ENCODE results near the gene EMP1.

EMP1 gene

GRCh38 chr12:13247596-13247995, 51.1 kb downstream of the EMP1 start:
- Histone ChIP-seq H3K4me2 (ENCODE audit: low read length) (no peak overlapping the region), H4K20me1 (ENCODE audit: insufficient read depth, low read length) (no peaks in the 10 kb centered on the region)
- no peak for TF ChIP-seq EZH2 (IDR thresholded peaks at IDR 0.05; ENCODE audit: borderline replicate concordance, low read length)
- TF ChIP-seq, protein P1, sequence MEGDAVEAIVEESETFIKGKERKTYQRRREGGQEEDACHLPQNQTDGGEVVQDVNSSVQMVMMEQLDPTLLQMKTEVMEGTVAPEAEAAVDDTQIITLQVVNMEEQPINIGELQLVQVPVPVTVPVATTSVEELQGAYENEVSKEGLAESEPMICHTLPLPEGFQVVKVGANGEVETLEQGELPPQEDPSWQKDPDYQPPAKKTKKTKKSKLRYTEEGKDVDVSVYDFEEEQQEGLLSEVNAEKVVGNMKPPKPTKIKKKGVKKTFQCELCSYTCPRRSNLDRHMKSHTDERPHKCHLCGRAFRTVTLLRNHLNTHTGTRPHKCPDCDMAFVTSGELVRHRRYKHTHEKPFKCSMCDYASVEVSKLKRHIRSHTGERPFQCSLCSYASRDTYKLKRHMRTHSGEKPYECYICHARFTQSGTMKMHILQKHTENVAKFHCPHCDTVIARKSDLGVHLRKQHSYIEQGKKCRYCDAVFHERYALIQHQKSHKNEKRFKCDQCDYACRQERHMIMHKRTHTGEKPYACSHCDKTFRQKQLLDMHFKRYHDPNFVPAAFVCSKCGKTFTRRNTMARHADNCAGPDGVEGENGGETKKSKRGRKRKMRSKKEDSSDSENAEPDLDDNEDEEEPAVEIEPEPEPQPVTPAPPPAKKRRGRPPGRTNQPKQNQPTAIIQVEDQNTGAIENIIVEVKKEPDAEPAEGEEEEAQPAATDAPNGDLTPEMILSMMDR (IDR thresholded peaks at IDR 0.05; ENCODE audit: low read length), result no peak

DNA sequence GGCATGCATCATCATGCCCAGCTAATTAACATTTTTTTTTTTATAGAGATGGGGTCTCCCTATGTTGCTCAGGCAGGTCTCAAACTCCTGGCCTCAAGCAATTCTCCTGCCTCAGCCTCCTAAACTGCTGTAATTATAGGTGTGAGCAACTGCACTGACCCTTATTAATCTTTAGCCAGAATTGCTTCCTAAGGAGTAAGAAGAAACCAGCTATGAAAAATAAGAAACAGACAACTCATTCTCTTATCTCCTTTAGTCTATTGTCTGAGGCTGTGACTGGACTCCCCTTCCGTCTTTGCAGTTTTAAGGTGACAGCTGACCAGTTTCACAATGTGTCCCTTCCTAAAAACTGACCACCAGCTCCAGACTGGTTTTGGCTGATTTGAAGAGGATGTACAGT, 52.4 kb downstream of the EMP1 start:
- Histone ChIP-seq H3K79me2 (ENCODE audit: insufficient read depth, low read length) (no peaks in the 10 kb centered on the region), H3F3A (ENCODE audit: insufficient read depth, low read length) (no peaks in the 10 kb centered on the region), H3K4me1 (ENCODE audit: insufficient read depth, low read length, severe bottlenecking) (no peaks in the 10 kb centered on the region), H3K36me3 (ENCODE audit: insufficient read depth, low read length) (no peaks in the 10 kb centered on the region), H4K20me1 (ENCODE audit: insufficient read depth, low read length) (no peaks in the 10 kb centered on the region), H2AFZ (ENCODE audit: low read length) (no peak overlapping the region), H3K9ac (ENCODE audit: low read length) (no peak overlapping the region), H3K4me3 (ENCODE audit: low read depth, low read length, poor library complexity, severe bottlenecking) (no peak overlapping the region), H3K27ac (ENCODE audit: low read depth, low read length, poor library complexity, severe bottlenecking) (no peak overlapping the region), H3K27me3 (ENCODE audit: insufficient read depth, low read length) (no peaks in the 10 kb centered on the region), H3K9me3 (ENCODE audit: low read length) (no peaks in the 10 kb centered on the region), H3K9me2 (ENCODE audit: low read depth, low read length) (no peaks in the 10 kb centered on the region), H3K4me2 (ENCODE audit: low read length) (no peak overlapping the region)
- TF ChIP-seq EZH2 (IDR thresholded peaks at IDR 0.05; ENCODE audit: borderline replicate concordance, low read length), result no peak
- TF ChIP-seq, protein P1 (IDR thresholded peaks at IDR 0.05; ENCODE audit: low read length), result no peak

More at GRCh38 chr12:13247596-13247995, 51.1 kb downstream of the EMP1 start:
- H3K79me2 ChIP-seq (ENCODE audit: insufficient read depth, low read length), result no peaks in the 10 kb centered on the region
- H2AFZ ChIP-seq (ENCODE audit: low read length), result no peak overlapping the region
- no peaks in the 10 kb centered on the region for H3K27me3 ChIP-seq (ENCODE audit: insufficient read depth, low read length)
- no peaks in the 10 kb centered on the region for H3K9me3 ChIP-seq (ENCODE audit: low read length)
- no peak overlapping the region for H3K4me3 ChIP-seq (ENCODE audit: low read depth, low read length, poor library complexity, severe bottlenecking)
- no peaks in the 10 kb centered on the region for H3K36me3 ChIP-seq (ENCODE audit: insufficient read depth, low read length)
- H3F3A ChIP-seq (ENCODE audit: insufficient read depth, low read length), result no peaks in the 10 kb centered on the region
- no peak overlapping the region for H3K9ac ChIP-seq (ENCODE audit: low read length)
- no peaks in the 10 kb centered on the region for H3K4me1 ChIP-seq (ENCODE audit: insufficient read depth, low read length, severe bottlenecking)
- H3K27ac ChIP-seq (ENCODE audit: low read depth, low read length, poor library complexity, severe bottlenecking), result no peak overlapping the region
- H3K9me2 ChIP-seq (ENCODE audit: low read depth, low read length), result no peaks in the 10 kb centered on the region

DNA sequence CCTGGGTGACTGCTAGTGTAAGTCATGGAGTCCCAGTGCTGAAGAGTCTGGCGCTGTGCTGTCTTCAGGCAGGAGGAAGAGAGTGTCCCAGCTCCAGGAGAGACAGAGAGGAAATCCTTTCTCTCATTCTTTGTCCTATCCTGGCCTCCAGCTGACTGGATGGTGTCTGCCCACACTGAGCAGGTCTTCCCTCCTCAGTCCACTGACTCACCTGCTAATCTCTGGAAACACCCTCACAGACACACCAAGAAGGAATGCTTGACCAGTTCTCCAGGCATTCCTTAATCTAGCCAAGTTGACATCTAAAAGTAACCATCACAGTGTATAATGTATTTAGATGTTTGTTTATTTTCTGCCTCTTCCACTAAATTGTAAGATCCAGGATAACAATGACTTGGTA, 53.9 kb downstream of the EMP1 start:
- H3K9me3 ChIP-seq (ENCODE audit: low read length), result no peaks in the 10 kb centered on the region
- no peaks in the 10 kb centered on the region for H3F3A ChIP-seq (ENCODE audit: insufficient read depth, low read length)
- TF ChIP-seq, protein P1 (IDR thresholded peaks at IDR 0.05; ENCODE audit: low read length), result no peak
- no peak for TF ChIP-seq EZH2 (IDR thresholded peaks at IDR 0.05; ENCODE audit: borderline replicate concordance, low read length)
- no peaks in the 10 kb centered on the region for H3K79me2 ChIP-seq (ENCODE audit: insufficient read depth, low read length)
- H3K4me3 ChIP-seq (ENCODE audit: low read depth, low read length, poor library complexity, severe bottlenecking), result no peak overlapping the region
- H3K27me3 ChIP-seq (ENCODE audit: insufficient read depth, low read length), result no peaks in the 10 kb centered on the region
- H3K27ac ChIP-seq (ENCODE audit: low read depth, low read length, poor library complexity, severe bottlenecking), result no peak overlapping the region
- no peaks in the 10 kb centered on the region for H4K20me1 ChIP-seq (ENCODE audit: insufficient read depth, low read length)
- no peaks in the 10 kb centered on the region for H3K36me3 ChIP-seq (ENCODE audit: insufficient read depth, low read length)
- no peak overlapping the region for H2AFZ ChIP-seq (ENCODE audit: low read length)
- H3K4me2 ChIP-seq (ENCODE audit: low read length), result no peak overlapping the region
- H3K9ac ChIP-seq (ENCODE audit: low read length), result no peak overlapping the region
- no peaks in the 10 kb centered on the region for H3K9me2 ChIP-seq (ENCODE audit: low read depth, low read length)
- H3K4me1 ChIP-seq (ENCODE audit: insufficient read depth, low read length, severe bottlenecking), result no peaks in the 10 kb centered on the region
